ENCODE data around the gene MAMSTR. TPM values are rescaled to one million over a fixed set of nuclear protein-coding genes. Genes with fewer than 3 reads are reported as not detected.

Gene MAMSTR
- total and polyA plus RNA-seq, 9 of the 15 experiments (the other 6 are each of a cell fraction or from before 2014, with no cell fraction given) = 0.08 to 1.00 (median 0.40) TPM; not detected in 1

DNA sequence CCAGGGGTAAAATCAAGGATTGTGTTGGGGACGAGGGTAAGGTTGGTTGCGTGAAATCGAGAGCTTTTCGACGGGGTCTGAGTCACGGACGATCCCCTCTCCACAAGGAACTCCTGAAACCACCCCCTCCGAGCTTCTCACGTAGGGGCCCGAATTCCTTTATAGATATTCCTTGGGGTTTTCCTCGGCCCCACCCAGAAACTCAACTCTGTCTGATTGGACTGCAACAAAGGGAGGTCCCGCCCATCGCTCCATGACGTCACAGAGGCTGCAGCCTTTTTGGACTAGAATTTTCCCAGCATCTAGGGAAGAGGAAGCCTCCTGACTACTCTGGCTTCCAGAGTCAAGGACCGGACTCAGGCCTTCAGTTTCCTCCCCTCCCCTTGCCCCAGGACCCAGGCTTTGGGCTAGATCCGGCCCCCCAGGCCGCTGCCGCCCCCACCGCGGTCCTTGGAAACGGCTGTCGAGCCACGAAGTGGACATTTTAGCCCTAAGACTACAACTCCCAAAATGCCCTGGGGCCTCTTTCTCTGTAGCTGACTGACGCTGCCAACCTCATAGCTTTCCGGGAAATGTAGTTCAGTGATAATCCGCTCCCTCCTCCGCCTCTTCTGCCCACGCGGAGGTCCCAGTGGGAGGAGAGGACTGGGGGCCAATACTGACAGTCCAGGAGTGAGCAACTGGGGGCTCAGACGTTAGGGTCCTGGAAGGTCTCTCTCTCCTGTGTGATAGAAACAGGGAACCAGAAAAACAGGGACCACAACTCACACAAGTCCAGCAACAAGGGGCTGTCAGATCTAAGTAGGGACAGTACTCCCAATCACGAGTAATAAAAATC, 27.4 kb upstream of the MAMSTR start, which contains the start of gene IZUMO1:
Gene IZUMO1, minus strand, starts transcription at position 172 of the 838 bp plus-strand sequence. CDS start 1,050 bp downstream, outside the sequence.
- Histone ChIP-seq H3K4me2 (ENCODE audit: insufficient read depth, low read length) (peak within 1 kb of the TSS; percentile 93), H3K9me1 (ENCODE audit: control insufficient read depth, insufficient read depth, low read length) (no peaks in the 10 kb centered on the region), H3K9ac (ENCODE audit: insufficient read depth in 1 of 2, low read depth in 2 of 2, low read length in 2 of 2) (peak within 1 kb of the TSS; percentile 60 to 82), H3K4me1 (replicated peaks in 1 of 2; ENCODE audit: control insufficient read depth in 2 of 2, insufficient read depth in 2 of 2, low read length in 2 of 2) (peaks cover 30 to 45% of the 10 kb centered on the region in 2 experiments), H4K20me1 (replicated peaks; ENCODE audit: control insufficient read depth, insufficient read depth, low read length) (no peaks in the 10 kb centered on the region), H3K4me3 (peak within 1 kb of the TSS; percentile 51), H3K36me3 (ENCODE audit: control insufficient read depth, insufficient read depth, low read length) (peaks cover 22% of the 10 kb centered on the region; the same call in 1 of the 3 replicates), H2AFZ (ENCODE audit: low read depth, low read length) (peak within 1 kb of the TSS; percentile 94), H3K27me3 (ENCODE audit: control insufficient read depth in 2 of 2, insufficient read depth in 2 of 2, low read length in 2 of 2) (no peaks in the 10 kb centered on the region), H3K9me3 (replicated peaks; ENCODE audit: control insufficient read depth, insufficient read depth, low read depth, low read length) (no peaks in the 10 kb centered on the region), H3K79me2 (ENCODE audit: control insufficient read depth, insufficient read depth, low read length) (peaks cover 27% of the 10 kb centered on the region), H3K27ac (ENCODE audit: extremely low read depth, low read depth, low read length) (peak within 1 kb of the TSS; percentile 76)
- in situ Hi-C loops (cut with MboI) (no loop called here), intact Hi-C loops (cut with micrococcal nuclease) (no loop called here)
- BruUV-seq (replicated peaks) = no TSS peak
- WGBS (ENCODE audit: insufficient coverage, low coverage, missing lambda C conversion rate) = 22% methylated on average over 29 of the region's 31 CpGs
- ChIA-PET CTCF (ENCODE audit: low intra/inter-chr PET ratio) (no interaction called here), POLR2A (interaction anchor here (0.6 to 1.7 kb wide), 14 partner anchors 8 to 495 kb away, joined by 3 to 10 read pairs (median 4); partner anchors contain the start of genes FGF21, RPL18 and SPHK2)
- FAIRE-seq (peak; percentile 92), DNase-seq (ENCODE audit: extremely low read depth in 1 of 4, low spot score in 3 of 4) (peak; percentile 75 to 94 (median 82)), ATAC-seq (peak; percentile 89)
- TF ChIP-seq HNRNPH1 (optimal IDR thresholded peaks at IDR 0.05; ENCODE audit: low read depth, low read length) (no peak), KDM2B (CRISPR knock-in tag; IDR thresholded peaks at IDR 0.05) (no peak), IFI16 (CRISPR knock-in tag; IDR thresholded peaks at IDR 0.05) (no peak), ZNF384 (IDR thresholded peaks at IDR 0.05; ENCODE audit: low read depth, low read length) (no peak), ZNF232 (CRISPR knock-in tag; IDR thresholded peaks at IDR 0.05) (no peak), NFIX (CRISPR knock-in tag; IDR thresholded peaks at IDR 0.05; ENCODE audit: low read depth) (no peak), KLF1 (tag; IDR thresholded peaks at IDR 0.05) (no peak), ZSCAN32 (CRISPR knock-in tag; IDR thresholded peaks at IDR 0.05) (no peak), ZNF408 (CRISPR knock-in tag; IDR thresholded peaks at IDR 0.05; ENCODE audit: low read depth) (no peak), KAT2B (IDR thresholded peaks at IDR 0.05; ENCODE audit: low read depth, low read length) (no peak), MEIS2 (IDR thresholded peaks at IDR 0.05; ENCODE audit: partially characterized antibody) (no peak), ETV1 (tag; conservative IDR thresholded peaks at IDR 0.05; ENCODE audit: low read depth) (0 out of 2 replicates have a peak, but pooled peaks have one; percentile 25), CBX2 (IDR thresholded peaks at IDR 0.05; ENCODE audit: insufficient read depth, low read length, poor library complexity, severe bottlenecking) (no peak), ZNF561 (CRISPR knock-in tag; conservative IDR thresholded peaks at IDR 0.05) (no peak), TCF7L2 (IDR thresholded peaks at IDR 0.05; ENCODE audit: low read depth, low read length) (no peak), TRIM24 (IDR thresholded peaks at IDR 0.05) (no peak), ZKSCAN1 (IDR thresholded peaks at IDR 0.05; ENCODE audit: low read depth, low read length) (no peak), MAFG (tag; conservative IDR thresholded peaks at IDR 0.05) (no peak), RFX7 (CRISPR knock-in tag; IDR thresholded peaks at IDR 0.05) (no peak), NFE2L1 (tag; IDR thresholded peaks at IDR 0.05; ENCODE audit: borderline replicate concordance, low read depth) (no peak)
- TF ChIP-seq, protein P1, sequence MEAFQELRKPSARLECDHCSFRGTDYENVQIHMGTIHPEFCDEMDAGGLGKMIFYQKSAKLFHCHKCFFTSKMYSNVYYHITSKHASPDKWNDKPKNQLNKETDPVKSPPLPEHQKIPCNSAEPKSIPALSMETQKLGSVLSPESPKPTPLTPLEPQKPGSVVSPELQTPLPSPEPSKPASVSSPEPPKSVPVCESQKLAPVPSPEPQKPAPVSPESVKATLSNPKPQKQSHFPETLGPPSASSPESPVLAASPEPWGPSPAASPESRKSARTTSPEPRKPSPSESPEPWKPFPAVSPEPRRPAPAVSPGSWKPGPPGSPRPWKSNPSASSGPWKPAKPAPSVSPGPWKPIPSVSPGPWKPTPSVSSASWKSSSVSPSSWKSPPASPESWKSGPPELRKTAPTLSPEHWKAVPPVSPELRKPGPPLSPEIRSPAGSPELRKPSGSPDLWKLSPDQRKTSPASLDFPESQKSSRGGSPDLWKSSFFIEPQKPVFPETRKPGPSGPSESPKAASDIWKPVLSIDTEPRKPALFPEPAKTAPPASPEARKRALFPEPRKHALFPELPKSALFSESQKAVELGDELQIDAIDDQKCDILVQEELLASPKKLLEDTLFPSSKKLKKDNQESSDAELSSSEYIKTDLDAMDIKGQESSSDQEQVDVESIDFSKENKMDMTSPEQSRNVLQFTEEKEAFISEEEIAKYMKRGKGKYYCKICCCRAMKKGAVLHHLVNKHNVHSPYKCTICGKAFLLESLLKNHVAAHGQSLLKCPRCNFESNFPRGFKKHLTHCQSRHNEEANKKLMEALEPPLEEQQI (IDR thresholded peaks at IDR 0.05) = no peak

Measured in K562 (cell line).